ENCODE data around the gene CHTF8. TPM values are rescaled to one million over a fixed set of nuclear protein-coding genes. Genes with fewer than 3 reads are reported as not detected.

Gene CHTF8
- polyA plus RNA-seq, 1 donor, result 158 TPM

DNA sequence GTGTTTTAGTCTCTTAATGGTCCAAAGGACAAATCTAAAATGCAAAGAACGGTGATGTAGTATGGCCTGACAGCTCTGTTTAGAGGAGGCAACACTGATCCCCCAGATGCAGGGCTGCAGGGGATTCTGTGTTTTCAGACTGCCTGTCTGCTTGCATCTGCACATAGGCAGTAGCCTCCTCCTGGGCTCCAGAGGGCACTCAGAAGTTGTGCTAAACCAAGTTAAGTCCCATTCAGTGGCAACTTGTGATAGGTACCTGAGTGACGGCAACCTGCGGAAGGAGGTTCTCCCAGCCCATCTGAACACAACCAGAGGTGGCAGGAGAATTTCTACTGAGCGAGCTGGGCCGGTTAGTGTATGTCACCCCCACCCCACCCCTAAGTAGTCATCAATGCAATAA, 17.0 kb downstream of the CHTF8 start:
- no peak for DNase-seq

DNA sequence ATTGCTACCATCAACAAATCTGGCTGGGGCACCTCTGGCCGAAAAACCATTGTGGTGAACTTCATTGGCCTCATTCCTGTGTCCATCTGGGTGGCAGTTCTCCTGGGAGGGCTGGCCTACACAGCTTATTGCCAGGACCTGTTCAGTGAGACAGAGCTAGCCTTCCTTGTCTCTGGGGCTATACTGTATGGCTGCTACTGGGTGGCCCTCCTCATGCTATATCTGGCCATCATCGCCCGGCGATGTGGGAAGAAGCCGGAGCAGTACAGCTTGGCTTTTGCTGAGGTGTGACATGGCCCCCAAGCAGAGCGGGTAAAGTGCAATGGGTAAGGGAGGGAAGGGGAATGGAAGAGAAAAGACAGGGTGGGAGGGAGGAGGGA, 17.4 kb downstream of the CHTF8 start:
- no peak for DNase-seq

DNA sequence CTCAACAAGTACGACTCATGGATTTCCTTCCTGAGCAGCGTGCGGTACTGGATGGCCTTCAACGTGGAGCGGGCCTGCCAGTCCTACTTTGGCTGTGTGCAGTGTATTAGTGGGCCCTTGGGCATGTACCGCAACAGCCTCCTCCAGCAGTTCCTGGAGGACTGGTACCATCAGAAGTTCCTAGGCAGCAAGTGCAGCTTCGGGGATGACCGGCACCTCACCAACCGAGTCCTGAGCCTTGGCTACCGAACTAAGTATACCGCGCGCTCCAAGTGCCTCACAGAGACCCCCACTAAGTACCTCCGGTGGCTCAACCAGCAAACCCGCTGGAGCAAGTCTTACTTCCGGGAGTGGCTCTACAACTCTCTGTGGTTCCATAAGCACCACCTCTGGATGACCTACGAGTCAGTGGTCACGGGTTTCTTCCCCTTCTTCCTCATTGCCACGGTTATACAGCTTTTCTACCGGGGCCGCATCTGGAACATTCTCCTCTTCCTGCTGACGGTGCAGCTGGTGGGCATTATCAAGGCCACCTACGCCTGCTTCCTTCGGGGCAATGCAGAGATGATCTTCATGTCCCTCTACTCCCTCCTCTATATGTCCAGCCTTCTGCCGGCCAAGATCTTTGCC, 17.9 kb downstream of the CHTF8 start:
- DNase-seq, result no peak

GRCh38 chr16:69113216-69113615, 19.2 kb downstream of the CHTF8 start:
- no peak for DNase-seq

GRCh38 chr16:69112285-69113129, 19.9 kb downstream of the CHTF8 start:
- DNase-seq, result no peak

- no peak for DNase-seq
These were observed 20.5 kb downstream of the CHTF8 start for GRCh38 chr16:69111876-69112230.

DNA sequence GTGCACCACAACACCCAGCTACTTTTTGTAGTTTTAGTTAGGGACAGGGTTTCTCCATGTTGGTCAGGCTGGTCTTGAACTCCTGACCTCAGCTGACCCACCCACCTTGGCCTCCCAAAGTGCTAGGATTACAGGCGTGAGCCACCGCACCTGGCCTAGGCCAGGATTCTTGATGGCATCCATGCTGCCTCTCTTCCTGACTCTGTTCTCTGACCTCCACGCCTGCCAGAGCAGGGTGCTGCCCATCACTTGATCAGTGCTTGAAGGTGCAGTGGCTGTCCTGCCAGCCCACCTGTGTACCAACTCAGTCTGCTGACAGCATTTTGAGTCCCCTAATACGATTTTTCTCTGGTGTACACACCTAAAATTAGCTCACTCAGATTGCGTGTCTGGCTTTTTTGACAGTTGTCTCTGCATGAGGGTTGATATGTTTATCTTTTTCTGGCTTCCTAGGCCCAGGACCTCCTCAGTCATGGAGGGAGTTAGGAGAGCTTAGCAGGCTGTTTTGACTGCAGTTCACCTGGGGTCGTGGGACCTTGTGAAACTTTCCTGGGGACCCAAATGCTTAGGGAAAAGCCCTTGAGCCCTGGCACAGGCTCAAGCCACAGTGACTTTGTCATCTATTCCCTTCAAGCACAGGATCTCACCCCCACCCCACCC, 21.0 kb downstream of the CHTF8 start:
- DNase-seq, result no peak

DNA sequence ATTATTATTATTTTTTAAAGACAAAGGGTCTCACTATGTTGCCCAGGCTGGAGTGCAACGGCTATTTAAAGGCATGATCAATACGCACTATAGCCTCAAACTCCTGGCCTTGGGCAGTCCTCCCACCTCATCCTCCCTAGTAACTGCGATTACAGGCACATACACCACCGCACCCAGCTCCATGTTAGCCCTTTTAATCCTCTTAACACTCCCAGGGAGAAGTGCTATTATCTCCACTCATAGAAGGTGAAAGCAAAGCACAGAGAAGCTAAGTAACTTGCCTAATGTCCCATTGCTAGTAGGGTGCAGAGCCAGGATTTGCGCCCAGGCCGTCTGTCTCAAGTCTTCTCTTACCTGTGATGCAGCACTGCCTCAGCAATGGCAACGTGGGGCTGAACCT, 22.0 kb downstream of the CHTF8 start:
- DNase-seq, result no peak

DNA sequence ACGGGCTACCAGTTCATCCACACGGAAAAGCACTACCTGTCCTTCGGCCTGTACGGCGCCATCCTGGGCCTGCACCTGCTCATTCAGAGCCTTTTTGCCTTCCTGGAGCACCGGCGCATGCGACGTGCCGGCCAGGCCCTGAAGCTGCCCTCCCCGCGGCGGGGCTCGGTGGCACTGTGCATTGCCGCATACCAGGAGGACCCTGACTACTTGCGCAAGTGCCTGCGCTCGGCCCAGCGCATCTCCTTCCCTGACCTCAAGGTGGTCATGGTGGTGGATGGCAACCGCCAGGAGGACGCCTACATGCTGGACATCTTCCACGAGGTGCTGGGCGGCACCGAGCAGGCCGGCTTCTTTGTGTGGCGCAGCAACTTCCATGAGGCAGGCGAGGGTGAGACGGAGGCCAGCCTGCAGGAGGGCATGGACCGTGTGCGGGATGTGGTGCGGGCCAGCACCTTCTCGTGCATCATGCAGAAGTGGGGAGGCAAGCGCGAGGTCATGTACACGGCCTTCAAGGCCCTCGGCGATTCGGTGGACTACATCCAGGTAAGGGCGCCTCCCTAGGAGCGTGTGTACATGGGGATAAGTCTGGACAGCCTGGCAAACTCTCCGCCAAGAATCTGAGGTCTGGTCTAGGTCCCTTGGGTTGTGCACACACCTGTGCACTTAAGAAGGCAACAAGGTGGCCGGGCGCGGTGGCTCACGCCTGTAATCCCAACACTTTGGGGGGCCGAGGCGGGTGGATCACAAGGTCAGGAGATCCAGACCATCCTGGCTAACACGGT, 22.7 kb downstream of the CHTF8 start:
- DNase-seq, result no peak

- DNase-seq, result no peak
These were observed 23.5 kb downstream of the CHTF8 start for GRCh38 chr16:69108905-69109252.

DNA sequence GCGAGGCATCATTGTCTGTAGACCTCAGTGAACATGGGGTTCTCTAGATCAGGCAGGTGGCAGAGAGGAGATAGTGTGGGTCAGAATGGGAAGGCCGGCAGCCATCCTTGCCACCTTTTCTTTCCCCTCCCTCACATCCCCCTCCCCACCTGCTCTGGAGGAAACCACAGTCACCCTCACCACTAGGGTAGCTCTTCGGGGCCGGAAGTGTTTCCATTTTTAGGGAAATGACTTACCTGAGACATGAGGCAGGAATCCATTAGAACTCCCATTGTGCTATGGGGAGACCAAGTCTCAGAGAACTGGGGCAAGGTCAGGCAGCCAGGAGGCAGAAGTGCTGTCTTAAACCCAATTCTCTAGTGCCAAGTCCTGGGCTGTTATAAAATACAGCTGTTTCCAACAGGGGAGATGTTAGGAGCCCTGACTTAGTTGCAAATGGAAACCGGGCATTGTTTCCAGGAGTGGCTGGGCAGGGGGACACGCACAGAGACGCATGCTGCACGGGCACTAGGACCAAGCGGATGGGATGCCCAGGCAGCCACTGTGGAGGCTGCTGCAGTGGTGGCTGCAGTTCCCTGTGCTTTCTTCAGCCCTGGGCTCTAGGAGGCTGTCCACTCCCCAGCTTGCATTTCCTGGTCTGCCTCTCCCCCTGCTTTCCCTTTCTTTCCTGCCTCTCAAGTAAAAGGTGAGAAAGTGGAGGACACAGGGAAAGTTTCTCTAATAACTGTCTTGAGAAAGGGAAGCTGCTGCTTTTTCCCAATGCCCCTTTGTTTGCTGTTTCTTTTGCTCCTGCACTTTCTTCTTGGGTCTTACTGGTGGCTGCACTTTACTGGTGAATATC, 24.1 kb downstream of the CHTF8 start:
- no peak for DNase-seq

GRCh38 chr16:69107316-69107962, 24.9 kb downstream of the CHTF8 start:
- no peak for DNase-seq

GRCh38 chr16:69106491-69107315, 25.7 kb downstream of the CHTF8 start:
- DNase-seq, result no peak

GRCh38 chr16:69105501-69106361, 26.7 kb downstream of the CHTF8 start, which contains the start of gene HAS3:
HAS3 (plus strand) TSS chr16:69105653; CDS start chr16:69109396, 3,743 bp downstream.
- DNase-seq, result no peak

GRCh38 chr16:69100071-69100691, 32.2 kb downstream of the CHTF8 start:
- DNase-seq, result no peak

DNA sequence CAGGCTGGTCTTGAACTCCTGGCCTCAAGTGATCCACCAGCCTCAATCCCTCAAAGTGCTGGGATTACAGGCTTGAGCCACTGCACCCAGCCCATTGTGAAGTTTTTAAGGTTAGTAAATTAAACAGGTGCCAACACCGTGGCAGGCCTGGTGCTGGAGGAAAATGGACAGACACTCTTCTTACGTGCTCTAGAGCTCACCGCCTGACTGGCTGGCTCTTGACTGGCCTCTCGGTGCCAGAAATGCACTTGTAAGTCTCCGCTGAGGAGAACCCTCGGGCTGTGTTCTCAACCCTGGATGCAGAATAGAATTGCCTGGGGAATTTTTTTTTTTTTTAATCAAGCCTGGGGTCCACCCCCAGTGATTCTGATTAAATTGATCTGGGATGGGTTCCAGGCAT, 37.2 kb downstream of the CHTF8 start:
- no peak for DNase-seq

DNA sequence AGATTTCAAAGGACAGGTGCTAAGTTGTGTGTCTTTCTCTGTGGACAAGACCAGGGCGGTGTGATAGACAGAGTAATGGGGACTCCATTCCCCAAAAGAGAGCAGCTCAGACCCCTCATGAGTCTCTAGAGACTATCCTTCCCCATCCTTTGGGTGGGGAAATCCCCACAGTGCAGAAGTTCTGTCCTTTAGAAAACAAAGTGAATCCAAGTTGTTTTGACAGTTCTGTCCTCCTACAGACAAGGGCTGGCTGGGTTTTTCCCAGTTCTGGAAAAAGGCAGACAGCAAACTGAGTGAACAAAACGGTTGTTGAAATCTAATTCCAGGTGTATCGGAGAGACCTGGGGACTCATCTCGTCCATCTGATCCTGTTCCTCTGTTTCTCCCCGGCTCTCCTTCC, 37.9 kb downstream of the CHTF8 start:
- no peak for DNase-seq

DNA sequence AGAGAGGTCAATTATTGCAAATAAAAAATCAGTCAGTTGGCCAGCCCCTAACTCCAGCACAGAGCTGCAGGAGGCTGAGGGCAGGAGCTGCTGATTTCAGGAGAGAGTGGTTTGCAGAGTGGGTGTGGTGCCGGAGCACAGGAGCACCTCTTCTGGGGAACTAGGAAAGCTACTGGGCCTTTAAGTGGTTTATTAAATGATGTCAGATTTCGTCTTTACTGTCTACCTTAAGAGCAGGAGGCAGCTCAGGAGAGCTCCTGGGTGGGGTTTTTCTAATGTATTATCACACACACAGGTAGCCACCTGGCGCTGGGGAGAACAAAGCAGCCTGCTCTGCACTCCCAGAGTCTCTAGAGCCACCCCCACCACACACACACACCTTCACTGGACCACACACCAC, 38.4 kb downstream of the CHTF8 start:
- DNase-seq, result no peak

All from left kidney (tissue), 2 donors.